Pancreas (tissue), 10 donors: Measurements from ENCODE around the gene SLC40A1. TPM values are rescaled to one million over a fixed set of nuclear protein-coding genes. Genes with fewer than 3 reads are reported as not detected.

Experiments used
- ATAC-seq, 4 donors: fragments of 200-7000 bp; cut with Tn5 transposase; one replicate each; pipeline versions ENCODE4 v1.8.0 to v1.9.1; 2020; ENCODE audit warnings: mild to moderate bottlenecking in 4 of 4, moderate library complexity in 4 of 4
- DNase-seq, 6 donors: peaks; one replicate each; pipeline ENCODE4 v3.0.0-alpha.2; 2020
- FAIRE-seq: peaks from 2 replicates; lab custom pipeline; 2012; peaks lifted over from hg19 to GRCh38; lab: Jason Lieb, UNC
- H3K27ac ChIP-seq, 4 donors: fragments of 200-600 bp; sonication (generic); 1 replicate in 3 of 4; 2 replicates in 1 of 4; pipeline versions ENCODE4 v1.5.0 to v1.8.0; 2020
- H3K27me3 ChIP-seq, 4 donors: fragments of 200-600 bp; one replicate each; pipeline ENCODE4 v1.8.0; 2021
- H3K36me3 ChIP-seq, 3 donors: fragments of 200-600 bp; sonication (generic) in 1 of 3; one replicate each; pipeline versions ENCODE4 v1.5.0 to v1.8.0; 2020 to 2021
- H3K4me1 ChIP-seq, 3 donors: fragments of 200-600 bp; one replicate each; pipeline ENCODE4 v1.8.0; 2021
- H3K4me3 ChIP-seq, 4 donors: fragments of 200-600 bp; sonication (generic) in 2 of 4; one replicate each; pipeline versions ENCODE4 v1.5.0 to v1.8.0; 2020 to 2021
- H3K9me3 ChIP-seq, 4 donors: fragments of 200-600 bp; one replicate each; pipeline ENCODE4 v1.8.0; 2021
- WGBS, 2 donors: extraction: QIAGEN DNeasy Blood & Tissue Kit; methylation state at CpG; one replicate each; pipeline ENCODE4 v1.1.7; 2013; 5-methylcytosine and 5-hydroxymethylcytosine counted together
- intact Hi-C, 3 donors: fragments of 100-400 bp; cut with DNase I; formaldehyde crosslinking; loops; one replicate each; pipeline versions ENCODE4 v1.11.1 to v1.14.2; 2022
- polyA plus RNA-seq, 2 donors: library from polyadenylated mRNA; stranded (reverse); fragments of 200-250 nt; gene quantifications; one replicate each; pipeline ENCODE4 v1.2.3, GENCODE V29; 2013
- total RNA-seq, 6 donors: library from RNA; stranded (reverse); fragmentation: NEBNext Ultra II Directional in 4 of 6; extraction: Animal tissue kit (Norgen Biotek cat#: 25700) in 4 of 6; gene quantifications; one replicate each; pipeline versions ENCODE4 v1.2.1 to v1.2.4, GENCODE V29; 2021 to 2023
- TF ChIP-seq, protein P1 (sequence below), 4 donors: fragments of 200-600 bp; sonication (generic) in 3 of 4; IDR thresholded peaks; one replicate each; pipeline versions ENCODE4 v1.5.0 to v1.8.0; 2021; ENCODE audit warnings: antibody characterized with exemption in 4 of 4
- donor health status: healthy with polysubstance abuse.
- donor health status: DM: no; HTN: no; CAD: no; lungs with moderate emphysema.
- donor health status: DM: no; HTN: no; CAD: no.
- donor health status: control.
- donor health status: control.
- donor health status: Bipolar disorder and iron deficiency.
- donor health status: DM: yes; HTN: yes; CAD: no.
- donor health status: DM: no; HTN: no; CAD: no.
- donor health status: DM: no; HTN: no; CAD: no.
- donor health status: DM: yes; HTN: yes; CAD: no.

The SLC40A1 gene
- total and polyA plus RNA-seq, 8 donors, result 14.0 to 65.8 (median 40.4) TPM

DNA sequence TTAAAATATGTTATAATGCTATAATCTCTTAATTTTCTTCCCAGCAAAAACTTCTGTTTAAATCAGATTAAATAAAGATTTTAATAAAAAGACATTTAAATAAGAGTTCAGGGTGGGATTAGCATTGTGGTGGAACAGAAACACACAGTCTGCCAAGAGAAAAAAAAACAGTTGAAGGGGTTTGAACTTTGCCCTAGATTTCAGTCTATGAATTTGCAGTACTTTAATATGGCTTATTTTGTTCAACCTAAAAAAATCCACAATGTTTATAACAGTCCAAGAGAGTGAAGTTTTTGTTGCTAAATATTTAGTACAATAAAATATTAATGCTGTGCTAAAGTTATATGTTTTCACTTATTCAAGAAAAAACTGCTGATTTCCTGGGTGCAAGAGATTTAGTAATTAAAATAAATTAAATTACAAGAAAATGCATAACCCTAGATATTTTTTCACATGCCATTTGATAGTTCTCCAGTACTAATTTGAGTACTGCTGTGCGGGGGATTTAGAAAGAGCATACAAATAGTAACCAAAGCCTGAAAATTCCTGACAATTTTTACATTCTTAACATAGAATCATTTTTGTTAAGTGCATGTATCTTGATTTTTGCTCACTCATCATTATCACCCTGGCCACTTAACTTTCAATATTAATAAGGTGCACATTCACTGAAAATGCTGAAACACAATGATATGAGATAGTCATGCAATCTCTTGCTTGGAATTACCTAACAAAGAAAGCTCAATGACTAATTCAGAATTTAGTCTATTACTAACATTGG lies 52.6 kb downstream of the SLC40A1 start:
- intact Hi-C loops, result no loop called here
- Histone ChIP-seq H3K4me1 (peaks cover 0 to 7% (median 4%) of the 10 kb centered on the region in 3 donors), H3K9me3 (no peaks in the 10 kb centered on the region), H3K36me3 (no peaks in the 10 kb centered on the region), H3K27ac (no peak overlapping the region), H3K4me3 (no peak overlapping the region), H3K27me3 (no peaks in the 10 kb centered on the region)
- no peak for DNase-seq
- no peak for ATAC-seq
- no peak for FAIRE-seq
- WGBS, 2 donors, result 89 to 93% methylated on average over 1 of the region's 1 CpG
- TF ChIP-seq, protein P1, sequence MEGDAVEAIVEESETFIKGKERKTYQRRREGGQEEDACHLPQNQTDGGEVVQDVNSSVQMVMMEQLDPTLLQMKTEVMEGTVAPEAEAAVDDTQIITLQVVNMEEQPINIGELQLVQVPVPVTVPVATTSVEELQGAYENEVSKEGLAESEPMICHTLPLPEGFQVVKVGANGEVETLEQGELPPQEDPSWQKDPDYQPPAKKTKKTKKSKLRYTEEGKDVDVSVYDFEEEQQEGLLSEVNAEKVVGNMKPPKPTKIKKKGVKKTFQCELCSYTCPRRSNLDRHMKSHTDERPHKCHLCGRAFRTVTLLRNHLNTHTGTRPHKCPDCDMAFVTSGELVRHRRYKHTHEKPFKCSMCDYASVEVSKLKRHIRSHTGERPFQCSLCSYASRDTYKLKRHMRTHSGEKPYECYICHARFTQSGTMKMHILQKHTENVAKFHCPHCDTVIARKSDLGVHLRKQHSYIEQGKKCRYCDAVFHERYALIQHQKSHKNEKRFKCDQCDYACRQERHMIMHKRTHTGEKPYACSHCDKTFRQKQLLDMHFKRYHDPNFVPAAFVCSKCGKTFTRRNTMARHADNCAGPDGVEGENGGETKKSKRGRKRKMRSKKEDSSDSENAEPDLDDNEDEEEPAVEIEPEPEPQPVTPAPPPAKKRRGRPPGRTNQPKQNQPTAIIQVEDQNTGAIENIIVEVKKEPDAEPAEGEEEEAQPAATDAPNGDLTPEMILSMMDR (IDR thresholded peaks at IDR 0.05), result no peak

DNA sequence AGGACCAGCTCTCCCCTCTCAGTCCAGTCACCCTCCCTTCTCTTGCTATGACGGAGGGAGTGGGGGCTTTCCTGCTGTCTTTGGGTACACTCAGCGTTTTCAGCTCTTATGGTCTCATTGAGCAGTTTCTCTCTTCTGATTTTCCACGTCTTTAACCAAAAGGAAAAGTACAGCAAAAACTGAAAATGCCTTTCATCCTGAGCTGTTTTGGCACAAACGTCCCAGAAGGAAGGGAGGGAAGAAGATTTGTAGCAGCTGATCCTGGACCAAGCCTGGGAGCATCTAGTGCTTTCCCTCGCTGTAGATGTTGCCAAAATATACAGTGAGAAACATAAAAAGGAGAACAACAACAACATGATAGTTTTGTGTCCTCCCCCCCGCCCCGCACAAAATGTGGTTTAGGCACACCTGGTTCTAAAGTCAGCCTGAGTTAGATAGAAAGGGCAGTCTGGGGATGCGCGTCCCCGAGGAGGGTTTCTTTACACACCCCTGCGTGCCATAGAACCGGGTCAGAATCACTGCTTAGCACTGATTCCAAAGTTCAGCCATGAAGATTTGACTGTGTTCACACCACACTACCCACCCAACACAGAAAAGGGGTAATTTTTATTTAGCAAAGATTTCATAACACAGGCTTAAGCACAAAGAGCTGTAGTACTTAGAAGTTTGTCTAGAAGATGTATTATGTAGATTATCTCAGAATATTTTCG lies 53.4 kb downstream of the SLC40A1 start:
- intact Hi-C loops, result no loop called here
- TF ChIP-seq, protein P1 (IDR thresholded peaks at IDR 0.05), result no peak
- H3K4me1 ChIP-seq, result peaks cover 0 to 15% (median 11%) of the 10 kb centered on the region in 3 donors
- no peak for DNase-seq
- 71 to 74% methylated on average over 13 of the region's 13 CpGs for WGBS, 2 donors
- H3K4me3 ChIP-seq, result no peak overlapping the region
- no peak overlapping the region for H3K27ac ChIP-seq
- H3K27me3 ChIP-seq, result no peaks in the 10 kb centered on the region
- no peak for FAIRE-seq
- no peaks in the 10 kb centered on the region for H3K9me3 ChIP-seq
- ATAC-seq, result no peak
- H3K36me3 ChIP-seq, result no peaks in the 10 kb centered on the region

DNA sequence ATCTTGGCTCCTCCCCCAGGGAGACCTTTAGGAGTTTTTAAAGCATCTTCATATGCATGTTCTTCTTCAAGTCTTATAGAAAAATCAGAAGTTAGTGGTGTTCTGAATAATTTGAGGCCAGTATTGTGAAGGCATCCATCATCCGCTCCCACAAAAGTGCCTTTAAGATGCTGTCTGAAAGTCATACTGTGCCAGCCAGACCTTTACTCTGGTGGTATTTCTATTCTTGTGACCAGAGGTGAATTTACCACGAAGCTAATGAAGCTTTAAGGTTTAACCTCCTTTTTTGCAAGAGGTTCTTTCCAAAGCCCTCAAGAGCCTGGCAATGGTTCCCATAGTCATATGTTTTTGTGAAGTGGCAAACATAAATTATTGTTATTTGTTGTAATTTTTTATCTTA lies 54.3 kb downstream of the SLC40A1 start:
- TF ChIP-seq, protein P1 (IDR thresholded peaks at IDR 0.05), result no peak
- 75 to 80% methylated on average over 2 of the region's 2 CpGs for WGBS, 2 donors
- Histone ChIP-seq H3K9me3 (no peaks in the 10 kb centered on the region), H3K27me3 (no peaks in the 10 kb centered on the region), H3K4me3 (no peak overlapping the region), H3K36me3 (no peaks in the 10 kb centered on the region), H3K4me1 (peaks cover 0 to 22% (median 18%) of the 10 kb centered on the region in 3 donors), H3K27ac (no peak overlapping the region)
- ATAC-seq, result no peak
- FAIRE-seq, result no peak
- intact Hi-C loops, result no loop called here
- no peak for DNase-seq

DNA sequence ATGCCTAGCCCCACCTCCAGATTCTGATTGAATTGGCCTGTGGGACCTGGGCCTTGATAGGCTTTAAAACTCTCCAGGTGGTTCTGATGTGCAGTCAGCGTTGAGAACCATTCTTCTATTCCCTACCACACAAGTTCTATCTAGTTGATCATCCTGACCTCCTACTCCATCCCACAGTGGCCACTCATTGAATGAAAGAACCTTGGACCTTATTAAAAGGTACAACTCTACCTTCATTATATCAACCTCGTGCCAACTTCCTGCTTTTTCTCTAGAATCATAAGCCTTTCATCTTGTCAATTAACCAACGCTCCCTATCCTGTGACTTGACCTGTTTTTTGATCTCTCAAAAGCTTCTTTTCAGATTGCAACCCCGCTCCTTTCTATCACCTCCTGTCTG lies 55.8 kb downstream of the SLC40A1 start:
- FAIRE-seq (no peak), ATAC-seq (no peak), DNase-seq (no peak)
- Histone ChIP-seq H3K36me3 (no peaks in the 10 kb centered on the region), H3K27ac (no peak overlapping the region), H3K4me3 (no peak overlapping the region), H3K9me3 (no peaks in the 10 kb centered on the region), H3K4me1 (peaks cover 0 to 25% (median 18%) of the 10 kb centered on the region in 3 donors), H3K27me3 (no peaks in the 10 kb centered on the region)
- WGBS, 2 donors, result 79 to 90% methylated on average over 4 of the region's 4 CpGs
- intact Hi-C loops, result no loop called here
- TF ChIP-seq, protein P1 (IDR thresholded peaks at IDR 0.05), result no peak
